Measurements from ENCODE around the gene FHOD3.
"Not testable (repeated sequence)": the region's sequence is repeated elsewhere in the genome, so short reads cannot be mapped to it uniquely, and the experiment has no call there.

DNA sequence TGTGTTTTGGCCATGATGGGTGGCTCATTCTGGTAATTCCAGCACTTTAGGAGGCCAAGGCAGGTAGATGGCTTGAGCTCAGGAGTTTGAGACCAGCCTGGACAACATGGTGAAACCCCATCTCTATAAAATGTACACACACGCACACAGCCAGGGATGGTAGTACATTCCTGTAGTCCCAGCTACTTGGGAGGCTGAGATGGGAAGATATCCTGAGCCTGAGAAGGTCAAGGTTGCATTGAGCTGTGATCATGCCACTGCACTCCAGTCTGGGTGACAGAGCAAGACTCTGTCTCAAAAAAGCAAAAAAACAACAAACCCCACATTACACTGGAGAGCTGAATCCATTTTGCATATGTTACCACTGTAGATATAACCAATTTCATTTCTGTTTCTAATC, 423.8 kb downstream of the FHOD3 start:
- TF ChIP-seq, protein P1, sequence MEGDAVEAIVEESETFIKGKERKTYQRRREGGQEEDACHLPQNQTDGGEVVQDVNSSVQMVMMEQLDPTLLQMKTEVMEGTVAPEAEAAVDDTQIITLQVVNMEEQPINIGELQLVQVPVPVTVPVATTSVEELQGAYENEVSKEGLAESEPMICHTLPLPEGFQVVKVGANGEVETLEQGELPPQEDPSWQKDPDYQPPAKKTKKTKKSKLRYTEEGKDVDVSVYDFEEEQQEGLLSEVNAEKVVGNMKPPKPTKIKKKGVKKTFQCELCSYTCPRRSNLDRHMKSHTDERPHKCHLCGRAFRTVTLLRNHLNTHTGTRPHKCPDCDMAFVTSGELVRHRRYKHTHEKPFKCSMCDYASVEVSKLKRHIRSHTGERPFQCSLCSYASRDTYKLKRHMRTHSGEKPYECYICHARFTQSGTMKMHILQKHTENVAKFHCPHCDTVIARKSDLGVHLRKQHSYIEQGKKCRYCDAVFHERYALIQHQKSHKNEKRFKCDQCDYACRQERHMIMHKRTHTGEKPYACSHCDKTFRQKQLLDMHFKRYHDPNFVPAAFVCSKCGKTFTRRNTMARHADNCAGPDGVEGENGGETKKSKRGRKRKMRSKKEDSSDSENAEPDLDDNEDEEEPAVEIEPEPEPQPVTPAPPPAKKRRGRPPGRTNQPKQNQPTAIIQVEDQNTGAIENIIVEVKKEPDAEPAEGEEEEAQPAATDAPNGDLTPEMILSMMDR (IDR thresholded peaks at IDR 0.05; ENCODE audit: low read depth, low read length) = not testable (repeated sequence)
- not testable (repeated sequence) for TF ChIP-seq MYC (IDR thresholded peaks at IDR 0.05; ENCODE audit: low read depth, low read length); POLR2A (IDR thresholded peaks at IDR 0.05; ENCODE audit: extremely low read depth, insufficient read length)
- TF ChIP-seq, protein P2, sequence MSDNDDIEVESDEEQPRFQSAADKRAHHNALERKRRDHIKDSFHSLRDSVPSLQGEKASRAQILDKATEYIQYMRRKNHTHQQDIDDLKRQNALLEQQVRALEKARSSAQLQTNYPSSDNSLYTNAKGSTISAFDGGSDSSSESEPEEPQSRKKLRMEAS (IDR thresholded peaks at IDR 0.05; ENCODE audit: low read depth, low read length) = not testable (repeated sequence)
